Endothelial cell of hepatic sinusoid (primary cell): ENCODE measurements around the gene RNF115.
"Not testable (repeated sequence)": the region's sequence is repeated elsewhere in the genome, so short reads cannot be mapped to it uniquely, and the experiment has no call there.

Experiments used
- in situ Hi-C: cut with HindIII; loops from 2 replicates; pipeline ENCODE4 v1.10.0; 2017; ENCODE audit warnings: low sequenced_read_pairs

Gene RNF115

DNA sequence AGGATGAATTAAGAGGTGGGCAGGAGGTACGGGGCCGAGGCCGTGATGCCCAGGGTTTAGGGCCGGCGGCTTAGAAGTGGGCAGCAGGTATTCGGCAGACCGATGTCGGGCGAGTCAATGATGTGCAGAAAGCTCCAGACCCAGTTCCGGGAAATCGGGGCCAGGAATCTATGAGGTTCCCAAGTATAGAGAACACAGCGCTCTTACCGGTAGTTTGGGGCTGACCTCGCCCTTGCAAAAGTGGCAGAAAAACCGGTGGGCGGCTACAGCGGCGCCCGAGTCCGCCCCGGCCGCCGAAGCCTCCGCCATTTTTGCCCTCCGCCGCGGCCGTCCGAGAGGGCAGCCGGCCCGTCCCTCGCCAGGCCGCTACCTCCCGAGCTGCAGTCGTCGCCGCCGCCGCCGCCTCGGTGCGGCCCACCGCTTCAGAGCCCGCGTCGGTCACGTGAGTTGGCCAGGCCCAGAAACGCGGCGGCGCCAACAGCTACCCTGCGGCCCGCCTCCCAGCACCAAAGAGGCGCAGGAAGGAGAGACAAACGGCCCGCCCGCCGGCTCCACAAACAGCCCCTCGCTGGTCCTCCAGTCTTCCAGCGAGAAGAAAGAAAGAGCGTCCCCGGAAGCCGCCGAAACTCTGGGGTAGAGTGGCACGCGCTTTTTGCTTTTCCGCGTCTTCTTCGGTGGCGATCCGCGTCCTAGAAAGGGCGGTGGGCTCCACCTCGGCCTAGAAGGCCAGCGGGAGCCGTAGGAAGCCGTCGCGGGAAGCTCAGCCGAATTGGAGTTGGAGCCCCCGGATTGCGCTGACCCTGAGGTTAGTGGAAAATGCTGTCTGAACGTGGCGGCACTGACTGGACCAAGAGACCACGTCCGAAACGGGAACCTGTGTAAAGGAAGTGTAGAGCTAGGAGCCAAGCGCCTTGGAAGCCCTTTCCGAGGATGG lies at the start of gene RNF115, which contains the start of gene POLR3C:
Gene RNF115, minus strand, starts transcription at position 531 of the 934 bp plus-strand sequence. Its CDS starts 222 bp downstream, at position 309.
Gene POLR3C, plus strand, starts transcription at position 636 of the 934 bp plus-strand sequence. CDS start 1,577 bp downstream, outside the sequence.
- in situ Hi-C loops: no loop called here

- in situ Hi-C loops: no loop called here
Observed at GRCh38 chr1:145871994-145872924, 48.4 kb upstream of the RNF115 start.

- in situ Hi-C loops: no loop called here
Observed at GRCh38 chr1:145868232-145868631, 44.3 kb upstream of the RNF115 start.

- in situ Hi-C loops: no loop called here
Observed at GRCh38 chr1:145863282-145864018, 39.6 kb upstream of the RNF115 start.

- in situ Hi-C loops: loop anchor here (5.0 kb wide), 2 partner anchors 77 to 103 kb away; partner anchors contain the start of genes ANKRD34A and POLR3GL
Observed at GRCh38 chr1:145859491-145860023, 35.7 kb upstream of the RNF115 start.

DNA sequence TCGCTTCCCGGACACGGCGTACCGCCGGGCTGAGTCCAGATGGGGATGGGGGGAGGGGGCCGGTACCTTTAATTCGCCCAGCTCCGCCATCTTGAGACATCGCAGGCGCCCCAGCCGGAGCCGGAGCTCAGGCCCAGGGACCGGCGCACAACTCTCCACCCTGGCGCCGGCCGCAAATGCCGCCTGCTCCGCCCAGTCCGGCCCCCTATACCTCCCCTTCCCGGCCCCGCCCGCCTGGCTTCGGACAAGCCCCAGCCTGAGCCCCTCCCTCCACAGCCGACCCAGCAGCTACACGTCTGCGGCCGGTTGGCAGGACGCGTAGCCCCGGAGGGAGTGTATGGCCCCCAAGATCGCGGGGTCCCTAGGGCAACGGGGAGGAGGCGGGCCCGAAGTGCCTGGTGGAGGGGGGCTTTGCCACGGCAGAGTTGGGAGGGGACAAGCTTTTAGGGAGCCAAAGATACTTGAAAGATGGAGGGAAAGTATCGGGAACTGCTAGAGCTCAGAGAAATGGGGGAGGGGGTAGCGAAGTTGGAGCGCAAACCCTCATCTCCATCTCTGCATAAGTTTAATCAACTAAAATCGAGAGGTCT lies 35.1 kb upstream of the RNF115 start, which contains the start of gene PIAS3:
Gene PIAS3, minus strand, starts transcription at position 181 of the 590 bp plus-strand sequence. Its CDS starts 91 bp downstream, at position 90.
- in situ Hi-C loops: loop anchor here (5.0 kb wide), 2 partner anchors 77 to 103 kb away; partner anchors contain the start of genes ANKRD34A and POLR3GL

DNA sequence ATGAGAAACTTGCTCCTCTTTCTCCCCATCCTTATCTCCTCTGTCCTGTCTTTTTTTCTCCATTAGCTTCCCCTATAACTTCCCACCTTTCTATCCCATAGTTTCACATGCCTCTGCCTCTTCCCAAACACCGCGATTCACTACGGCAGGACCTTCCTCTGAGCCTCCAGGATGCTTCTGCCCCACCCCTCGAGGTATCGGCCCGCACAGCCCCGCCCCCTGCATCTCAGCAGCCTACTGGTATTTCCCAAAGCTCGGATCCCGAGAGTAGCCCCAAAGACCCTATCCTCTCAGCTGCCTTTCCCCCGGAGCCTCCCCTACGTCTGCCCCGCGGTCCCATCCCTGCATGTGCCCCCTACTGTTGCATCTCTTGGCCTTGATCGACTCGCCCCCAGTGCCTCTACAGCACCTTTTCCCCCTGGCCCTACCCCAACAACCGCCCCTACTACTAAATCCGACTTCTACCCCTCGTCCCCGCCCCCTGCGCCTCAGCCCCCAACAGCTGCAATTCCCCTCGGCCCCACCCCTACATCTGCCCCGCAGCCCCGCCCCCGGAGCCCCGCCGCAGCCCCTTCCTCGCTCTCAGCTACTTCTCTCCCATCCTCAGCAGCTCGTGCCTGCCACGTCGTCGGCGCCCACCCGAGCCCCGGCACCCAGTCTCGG lies 34.5 kb upstream of the RNF115 start:
- in situ Hi-C loops: loop anchor here (5.0 kb wide), 2 partner anchors 76 to 104 kb away; partner anchors contain the start of genes ANKRD34A and POLR3GL

DNA sequence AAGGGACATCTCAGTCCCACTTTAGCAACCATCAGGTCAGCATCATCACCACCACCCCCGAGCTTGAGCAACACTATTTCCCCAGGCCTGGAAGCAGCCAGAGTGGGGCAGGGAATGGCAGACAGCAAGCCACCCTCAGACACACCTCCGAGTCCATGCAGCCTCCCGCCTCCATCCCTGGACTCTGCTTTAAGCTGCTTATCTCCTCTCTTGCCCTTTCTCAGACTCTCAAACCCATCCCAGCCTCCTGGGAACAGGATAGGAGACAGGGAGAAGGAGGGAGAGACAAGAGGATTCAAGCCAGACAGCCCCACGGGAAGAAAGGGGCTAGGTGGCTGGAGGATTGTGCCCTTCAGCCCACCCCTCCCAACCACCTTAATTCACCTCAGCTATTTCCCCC lies 33.3 kb upstream of the RNF115 start:
- in situ Hi-C loops: loop anchor here (5.0 kb wide), 2 partner anchors 75 to 105 kb away; partner anchors contain the start of genes ANKRD34A and POLR3GL

DNA sequence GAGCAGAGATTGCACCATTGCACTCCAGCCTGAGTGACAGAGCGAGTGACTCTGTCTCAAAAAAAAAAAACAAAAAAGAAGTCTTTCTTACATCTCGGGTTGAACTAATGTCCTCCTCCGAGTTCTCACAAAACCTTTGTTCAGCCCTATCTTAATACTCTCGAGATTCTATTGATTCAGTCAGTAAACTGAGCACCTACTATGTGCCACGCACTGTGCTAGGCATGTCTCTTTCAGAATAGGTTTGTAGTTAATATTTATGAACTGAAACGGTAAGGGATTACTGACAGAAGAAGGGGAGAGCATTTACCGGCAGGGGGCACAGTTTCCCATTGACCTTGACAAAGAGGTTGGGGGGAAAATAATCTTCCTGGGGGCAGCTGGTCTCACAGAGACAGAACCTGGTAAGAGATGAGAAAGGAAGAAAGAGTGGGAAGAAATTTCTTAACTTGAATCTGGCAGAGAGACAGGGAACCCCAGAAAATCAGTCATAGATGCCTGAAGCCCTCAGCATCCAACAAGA lies 31.6 kb upstream of the RNF115 start:
- in situ Hi-C loops: loop anchor here (5.0 kb wide), 2 partner anchors 73 to 107 kb away; partner anchors contain the start of genes ANKRD34A and POLR3GL

- in situ Hi-C loops: loop anchor here (5.0 kb wide), 3 partner anchors 33 to 158 kb away; partner anchors contain the start of gene PEX11B
Observed at GRCh38 chr1:145849356-145850160, 25.7 kb upstream of the RNF115 start.

DNA sequence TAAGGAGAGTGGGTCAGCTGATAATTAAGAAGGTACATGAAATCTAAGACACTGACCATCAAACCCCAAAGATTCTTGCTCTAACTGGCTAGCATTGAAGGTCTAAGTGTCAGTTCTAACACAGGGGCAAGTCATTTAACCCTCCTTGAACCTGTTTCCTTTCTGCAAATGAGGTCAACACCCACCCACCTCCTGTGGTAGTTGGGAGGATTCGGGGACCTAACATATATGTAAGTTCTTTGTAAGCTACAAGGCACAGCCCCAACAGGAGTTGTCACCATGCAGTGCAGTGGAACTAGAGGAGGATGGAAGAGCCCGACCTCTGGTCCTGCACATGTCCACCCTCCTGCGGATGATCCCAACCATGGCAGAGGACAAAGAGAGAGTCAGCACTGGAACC lies 23.9 kb upstream of the RNF115 start:
- in situ Hi-C loops: loop anchor here (5.0 kb wide), 3 partner anchors 34 to 159 kb away; partner anchors contain the start of gene PEX11B

GRCh38 chr1:145846201-145846612 lies 22.3 kb upstream of the RNF115 start:
- in situ Hi-C loops: loop anchor here (5.0 kb wide), 3 partner anchors 36 to 161 kb away; partner anchors contain the start of gene PEX11B

DNA sequence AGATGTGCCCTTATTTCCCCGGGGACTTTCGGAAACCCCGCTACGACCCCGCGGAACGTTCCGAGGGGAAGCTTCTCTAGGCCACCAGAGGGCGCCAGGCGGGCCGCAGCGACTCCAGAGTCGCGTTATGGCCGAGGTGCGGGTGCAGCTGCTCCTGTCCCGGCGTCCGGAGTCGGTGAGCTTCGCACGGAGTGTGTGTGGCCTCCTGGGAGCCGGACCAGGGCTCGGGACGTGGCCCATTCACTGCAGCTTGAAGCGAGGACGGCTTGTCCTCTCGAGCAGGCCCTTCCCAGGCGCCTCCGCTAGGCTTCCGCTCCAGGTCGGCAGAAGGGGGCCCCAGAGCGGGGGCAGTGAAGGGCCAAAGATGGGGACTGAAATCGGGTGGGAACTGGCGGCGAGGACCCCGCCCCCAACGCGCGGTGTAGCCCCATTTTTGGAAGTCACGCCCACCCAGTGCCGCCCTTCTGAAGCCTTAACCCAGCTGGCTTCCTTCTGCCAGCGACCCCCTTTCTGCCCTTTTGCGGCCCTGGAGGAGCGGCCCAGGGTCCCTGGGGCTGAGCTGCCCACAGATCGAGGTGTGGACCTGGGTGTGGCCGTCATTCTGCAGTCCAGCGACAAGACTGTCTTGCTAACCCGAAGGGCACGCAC lies 21.7 kb upstream of the RNF115 start, which contains the start of gene NUDT17:
Gene NUDT17, plus strand, starts transcription at position 117 of the 648 bp plus-strand sequence. Its CDS starts 11 bp downstream, at position 128.
- in situ Hi-C loops: loop anchor here (5.0 kb wide), 3 partner anchors 37 to 162 kb away; partner anchors contain the start of gene PEX11B

DNA sequence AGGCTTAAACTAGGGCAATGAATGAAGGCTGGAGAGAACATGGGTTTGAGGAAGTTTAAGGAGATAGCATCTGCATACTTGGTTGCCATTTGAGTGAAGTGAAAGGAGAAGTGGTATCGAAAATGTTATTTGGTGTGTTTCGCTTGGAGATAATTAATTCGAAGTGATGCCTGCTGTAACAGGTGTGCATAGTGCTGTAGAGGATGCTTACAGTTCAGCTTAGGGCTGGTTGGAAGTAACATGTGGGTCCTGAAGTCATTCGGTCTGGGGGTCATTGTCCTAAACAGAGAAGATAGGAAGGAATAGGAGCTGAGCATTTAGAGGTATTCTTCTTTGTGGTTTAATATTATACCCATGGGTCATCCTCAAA lies 21.2 kb upstream of the RNF115 start:
- in situ Hi-C loops: loop anchor here (5.0 kb wide), 3 partner anchors 37 to 162 kb away; partner anchors contain the start of gene PEX11B

DNA sequence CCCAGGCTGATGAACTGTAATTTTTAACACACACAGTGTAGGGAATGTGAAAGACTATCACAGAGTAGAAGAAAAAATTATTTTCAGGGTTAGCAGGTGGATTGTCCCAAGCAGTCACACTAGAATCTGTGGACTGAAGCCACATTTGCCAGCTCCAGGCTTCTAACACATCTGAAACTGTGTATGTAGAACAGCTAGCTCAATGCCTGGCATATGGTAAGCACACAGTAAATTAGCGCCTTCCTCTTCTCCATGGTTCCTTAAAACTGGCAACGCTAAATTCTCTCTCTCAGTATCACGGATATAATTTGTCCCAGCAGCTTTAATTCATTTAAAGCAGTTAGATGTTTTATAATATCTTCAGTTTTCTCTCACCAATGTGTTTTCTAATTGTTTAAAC lies 19.1 kb upstream of the RNF115 start:
- in situ Hi-C loops: no loop called here

- in situ Hi-C loops: no loop called here
Observed at GRCh38 chr1:145837656-145838055, 13.8 kb upstream of the RNF115 start.

GRCh38 chr1:145830810-145831209 lies 6.9 kb upstream of the RNF115 start:
- in situ Hi-C loops: not testable (repeated sequence)
